Kidney (tissue), 14 donors: ENCODE measurements around the gene GRAMD2B. TPM values are rescaled to one million over a fixed set of nuclear protein-coding genes. Genes with fewer than 3 reads are reported as not detected.

Experiments
- DNase-seq, 5 donors: peaks; one replicate each; pipeline ENCODE4 v3.0.0-alpha.2; 2013 to 2020
- FAIRE-seq: peaks from 2 replicates; lab custom pipeline; 2012; peaks lifted over from hg19 to GRCh38; lab: Jason Lieb, UNC
- H3K27ac ChIP-seq, 2 donors: one replicate each; pipeline ENCODE4 v1.7.0; 2013; ENCODE audit warnings: low read depth in 2 of 2, low read length in 2 of 2, inconsistent platforms in 1 of 2
- H3K27me3 ChIP-seq: one replicate; pipeline ENCODE4 v1.7.1; 2013; ENCODE audit warnings: low read length, inconsistent platforms; ENCODE audit not compliant: control insufficient read depth, insufficient read depth
- H3K36me3 ChIP-seq, 3 donors: one replicate each; pipeline versions ENCODE4 v1.7.0 to v1.7.1; 2013; ENCODE audit warnings: low read length in 3 of 3, control low read depth in 1 of 3, inconsistent platforms in 1 of 3; ENCODE audit not compliant: insufficient read depth in 3 of 3, control insufficient read depth in 2 of 3
- H3K4me1 ChIP-seq, 3 donors: one replicate each; pipeline versions ENCODE4 v1.7.0 to v1.7.1; 2013; ENCODE audit warnings: low read length in 3 of 3, inconsistent platforms in 1 of 3, low read depth in 1 of 3; ENCODE audit not compliant: control insufficient read depth in 2 of 3, insufficient read depth in 2 of 3
- H3K4me3 ChIP-seq, 3 donors: one replicate each; pipeline versions ENCODE4 v1.7.0 to v1.8.1; 2013; ENCODE audit warnings: low read length in 3 of 3, control low read depth in 1 of 3, inconsistent platforms in 1 of 3
- H3K9ac ChIP-seq, 3 donors: one replicate each; pipeline versions ENCODE4 v1.7.0 to v1.7.1; 2013; ENCODE audit warnings: low read length in 3 of 3, control low read depth in 1 of 3, inconsistent platforms in 1 of 3
- H3K9me3 ChIP-seq, 3 donors: one replicate each; pipeline versions ENCODE4 v1.7.0 to v1.7.1; 2013; ENCODE audit warnings: low read length in 3 of 3, control low read depth in 1 of 3, inconsistent platforms in 1 of 3; ENCODE audit not compliant: control insufficient read depth in 2 of 3, insufficient read depth in 1 of 3
- CTCF ChIP-seq: IDR thresholded peaks from 3 replicates; pipeline ENCODE4 v1.5.1; 2012; ENCODE audit warnings: mild to moderate bottlenecking, moderate library complexity, borderline replicate concordance; ENCODE audit not compliant: insufficient read depth; ENCODE audit errors: extremely low read depth
- intact Hi-C: fragments of 100-400 bp; cut with DNase I; formaldehyde crosslinking; loops from one replicate; pipeline ENCODE4 v1.11.1; 2022
- polyA plus RNA-seq: library from polyadenylated mRNA; stranded (reverse); fragments of 350-450 nt; fragmentation: Illumina TruSeq; extraction: RNeasy Lipid Tissue Mini Kit (QIAGEN cat#74804); gene quantifications from one replicate; pipeline ENCODE4 v1.2.3, GENCODE V29; 2014; ENCODE audit warnings: low read depth, low replicate concordance; ENCODE audit not compliant: insufficient read depth
- total RNA-seq: library from RNA; stranded (reverse); fragmentation: NEBNext Ultra II Directional; extraction: Animal tissue kit (Norgen Biotek cat#: 25700); gene quantifications from one replicate; pipeline ENCODE4 v1.2.1, GENCODE V29; 2021
- donor health status: control.
- donor health status: control.
- donor health status: control.
- donor health status: control.
- donor health status: control.
- donor health status: DM: yes; HTN: yes; CAD: no.
- donor health status: Normal renal cell carcinoma (clear cell type).

The GRAMD2B gene
- total and polyA plus RNA-seq, 2 donors from 2014 or later, result 18.4 to 38.5 TPM

- H3K27me3 ChIP-seq, result no peaks in the 10 kb centered on the region
- H3K27ac ChIP-seq, result no peak overlapping the region
- no peak for DNase-seq
- no peak for TF ChIP-seq CTCF
- no peak overlapping the region for H3K4me3 ChIP-seq
- peaks cover 0 to 11% (median 10%) of the 10 kb centered on the region in 3 donors for H3K4me1 ChIP-seq
- no peak overlapping the region for H3K9ac ChIP-seq
- intact Hi-C loops, result no loop called here
- no peaks in the 10 kb centered on the region for H3K9me3 ChIP-seq
- FAIRE-seq, result no peak
- no peaks in the 10 kb centered on the region for H3K36me3 ChIP-seq
These were observed 103.9 kb downstream of the GRAMD2B start for GRCh38 chr5:126527158-126527557.

GRCh38 chr5:126527892-126528291 is 104.7 kb downstream of the GRAMD2B start:
- FAIRE-seq (no peak), DNase-seq (no peak)
- no peaks in the 10 kb centered on the region for H3K9me3 ChIP-seq
- no peak overlapping the region for H3K9ac ChIP-seq
- no peak overlapping the region for H3K4me3 ChIP-seq
- no peaks in the 10 kb centered on the region for H3K36me3 ChIP-seq
- intact Hi-C loops, result no loop called here
- peaks cover 0 to 9% (median 7%) of the 10 kb centered on the region in 3 donors for H3K4me1 ChIP-seq
- H3K27ac ChIP-seq, result no peak overlapping the region
- H3K27me3 ChIP-seq, result no peaks in the 10 kb centered on the region
- TF ChIP-seq CTCF, result no peak

GRCh38 chr5:126531543-126532120 is 108.4 kb downstream of the GRAMD2B start:
- peak overlapping the region; percentile 18 to 40 for H3K27ac ChIP-seq
- H3K9ac ChIP-seq, result no peak overlapping the region
- FAIRE-seq (no peak), DNase-seq (peak in 2 of 5 donors; percentile 70 to 81)
- intact Hi-C loops, result no loop called here
- no peak overlapping the region for H3K4me3 ChIP-seq
- H3K9me3 ChIP-seq, result no peaks in the 10 kb centered on the region
- TF ChIP-seq CTCF, result no peak
- H3K36me3 ChIP-seq, result no peaks in the 10 kb centered on the region
- H3K27me3 ChIP-seq, result no peaks in the 10 kb centered on the region
- peaks cover 0 to 9% (median 4%) of the 10 kb centered on the region in 3 donors for H3K4me1 ChIP-seq

GRCh38 chr5:126534553-126534952 is 111.3 kb downstream of the GRAMD2B start:
- Histone ChIP-seq H3K27ac (peak overlapping the region in 1 of 2 donors; percentile 11), H3K9ac (no peak overlapping the region), H3K36me3 (no peaks in the 10 kb centered on the region), H3K4me3 (no peak overlapping the region), H3K9me3 (no peaks in the 10 kb centered on the region), H3K27me3 (no peaks in the 10 kb centered on the region), H3K4me1 (peaks cover 3 to 9% (median 4%) of the 10 kb centered on the region in 3 donors)
- DNase-seq (no peak), FAIRE-seq (no peak)
- TF ChIP-seq CTCF, result no peak
- intact Hi-C loops, result no loop called here
